DMS153 treated with DMSO at 0.1 percent for 48 hours (cell line): ENCODE data around the gene CDKN1C.
"Not testable (repeated sequence)": the region's sequence is repeated elsewhere in the genome, so short reads cannot be mapped to it uniquely, and the experiment has no call there.

Source experiments
- DNase-seq: peaks from one replicate; lab custom pipeline; 2025; ENCODE audit not compliant: unreplicated experiment; lab: John Stamatoyannopoulos, UW

The CDKN1C gene

GRCh38 chr11:2909133-2909902 lies 23.7 kb upstream of the CDKN1C start:
- no peak for DNase-seq

- no peak for DNase-seq
Measured at GRCh38 chr11:2908130-2908529, 22.6 kb upstream of the CDKN1C start.

- not testable (repeated sequence) for DNase-seq
Measured at GRCh38 chr11:2905299-2905698, 19.7 kb upstream of the CDKN1C start.

- no peak for DNase-seq
Measured at GRCh38 chr11:2904153-2905052, 18.8 kb upstream of the CDKN1C start.

DNA sequence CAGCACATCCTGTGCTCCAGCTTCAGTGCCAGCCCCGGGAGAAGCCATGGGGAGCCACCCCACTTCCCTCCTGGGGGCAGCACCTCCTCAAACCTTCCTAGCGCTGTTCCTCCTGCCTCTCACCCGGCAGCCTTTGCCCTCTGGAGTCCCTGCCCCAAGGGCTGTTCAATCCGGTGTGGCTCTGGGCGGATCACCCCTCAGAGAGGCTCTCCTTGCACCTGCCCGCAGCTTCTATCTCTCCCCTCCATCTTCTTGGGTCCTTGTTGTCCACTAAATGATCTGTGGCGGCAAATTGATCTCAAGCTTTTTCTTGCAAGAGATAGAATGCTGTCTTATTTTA lies 18.1 kb upstream of the CDKN1C start:
- no peak for DNase-seq

DNA sequence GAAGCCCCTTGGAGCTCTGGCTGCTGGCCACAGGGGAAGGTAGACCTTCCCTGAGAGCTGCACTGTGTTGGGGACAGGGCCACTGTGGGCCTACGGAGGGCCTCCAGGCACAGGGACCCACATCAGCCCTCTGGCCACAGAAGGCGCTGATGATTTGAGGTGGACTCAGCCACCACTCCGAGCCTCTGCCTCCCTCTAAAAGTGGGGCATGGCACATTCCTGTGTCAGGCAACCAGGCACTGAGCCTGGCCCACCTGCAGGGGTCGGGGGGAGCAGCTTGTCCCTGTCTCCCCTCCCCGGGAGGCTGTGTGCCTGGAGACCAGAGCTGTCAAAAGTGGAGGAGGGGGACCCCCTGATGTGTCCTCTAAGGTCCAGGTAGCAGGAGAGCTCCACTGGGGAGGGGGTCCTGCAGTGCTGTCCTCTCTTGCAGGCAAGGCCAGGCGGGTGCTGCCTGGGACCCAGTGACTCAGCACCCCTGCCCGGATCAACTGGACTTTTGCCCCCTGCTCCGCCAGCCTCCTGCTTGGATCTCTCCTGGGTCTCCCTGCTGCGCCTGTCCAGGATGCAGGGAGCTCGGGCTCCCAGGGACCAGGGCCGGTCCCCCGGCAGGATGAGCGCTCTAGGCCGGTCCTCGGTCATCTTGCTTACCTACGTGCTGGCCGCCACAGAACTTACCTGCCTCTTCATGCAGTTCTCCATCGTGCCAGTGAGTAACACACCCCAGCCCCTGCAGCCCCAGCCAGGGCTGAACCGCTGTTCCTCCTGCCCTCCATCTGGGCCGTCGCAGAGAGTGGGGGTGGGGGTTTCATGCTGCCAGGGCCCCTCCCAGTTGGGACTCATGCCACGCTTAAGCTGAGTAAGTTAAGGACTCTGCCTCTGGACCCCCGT lies 17.5 kb upstream of the CDKN1C start:
- DNase-seq = no peak

DNA sequence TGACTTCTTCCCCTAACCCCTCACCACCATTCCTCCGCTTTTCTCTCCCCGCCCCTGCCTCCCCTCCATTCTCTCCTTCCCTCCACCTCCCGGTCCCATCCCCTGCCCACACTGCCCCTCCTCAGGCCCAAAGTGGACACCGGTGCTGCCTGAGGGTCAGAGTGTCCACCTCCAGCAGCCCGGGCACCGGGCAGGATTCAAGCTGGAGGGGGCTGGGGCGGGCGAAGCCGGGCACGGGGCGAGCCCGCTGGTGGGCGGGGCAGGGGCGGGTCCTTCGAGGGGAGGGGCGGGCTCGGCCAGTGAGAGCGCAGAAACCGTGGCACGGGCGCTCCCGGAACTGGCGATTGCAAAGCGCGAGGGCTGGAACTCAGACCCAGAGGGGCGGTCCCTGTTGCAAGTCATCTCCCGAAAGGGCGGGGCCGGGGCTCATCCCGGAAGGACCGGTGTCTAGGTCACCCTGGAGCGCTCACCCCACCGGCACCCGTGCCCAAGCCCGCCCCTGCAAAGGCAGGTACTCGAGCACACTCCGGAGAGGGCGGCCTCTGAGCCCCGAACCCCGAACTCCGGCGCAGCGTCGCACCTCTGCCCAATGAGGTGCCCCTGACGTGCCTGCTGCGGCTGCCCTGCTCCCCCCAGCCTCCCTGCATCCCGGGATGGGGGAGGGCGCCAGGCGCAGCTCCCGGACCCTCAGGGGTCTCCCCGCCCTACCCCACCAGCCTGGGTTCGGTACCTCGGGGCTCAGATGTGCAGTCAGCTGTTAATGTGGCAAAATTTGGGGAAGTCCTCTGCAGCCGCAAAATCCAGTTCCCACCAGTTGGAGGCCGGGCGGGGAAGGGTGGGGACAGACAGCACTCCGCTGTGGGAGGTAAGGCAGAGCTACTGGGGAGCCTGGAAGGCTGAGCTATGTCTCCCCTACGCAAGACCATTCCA lies 16.5 kb upstream of the CDKN1C start:
- peak; percentile 91 for DNase-seq

DNA sequence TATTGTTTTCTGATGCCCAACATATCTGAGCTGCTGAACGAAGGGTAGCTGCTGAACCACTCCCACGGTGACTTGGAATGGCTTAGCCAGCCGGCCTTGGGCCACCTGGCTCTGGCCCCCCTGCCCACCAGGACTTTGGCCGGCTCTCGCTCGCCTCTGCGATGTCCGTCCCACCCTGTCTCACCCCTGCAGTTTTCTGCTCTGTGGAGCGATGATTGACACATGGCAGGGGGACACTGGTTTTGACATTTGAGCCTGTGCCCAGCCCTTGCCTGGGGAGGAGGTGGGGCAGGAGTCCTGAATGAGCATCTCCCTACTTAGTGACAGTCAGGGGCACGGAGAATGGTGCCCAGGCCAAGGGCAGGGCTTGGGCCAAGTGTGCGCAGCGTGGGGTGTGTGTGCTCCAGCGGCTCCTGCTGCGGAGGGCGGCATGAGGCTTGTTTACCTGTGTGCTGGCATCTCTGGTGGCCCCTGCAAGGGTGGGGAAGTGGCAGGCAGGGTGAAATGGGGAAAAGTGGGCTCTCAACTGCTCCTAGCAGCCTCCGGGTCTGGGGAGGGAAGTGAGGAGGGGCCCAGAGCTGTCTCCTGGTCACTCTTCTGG lies 15.7 kb upstream of the CDKN1C start:
- DNase-seq = no peak

- DNase-seq = no peak
Measured at GRCh38 chr11:2899080-2899783, 13.7 kb upstream of the CDKN1C start.

DNA sequence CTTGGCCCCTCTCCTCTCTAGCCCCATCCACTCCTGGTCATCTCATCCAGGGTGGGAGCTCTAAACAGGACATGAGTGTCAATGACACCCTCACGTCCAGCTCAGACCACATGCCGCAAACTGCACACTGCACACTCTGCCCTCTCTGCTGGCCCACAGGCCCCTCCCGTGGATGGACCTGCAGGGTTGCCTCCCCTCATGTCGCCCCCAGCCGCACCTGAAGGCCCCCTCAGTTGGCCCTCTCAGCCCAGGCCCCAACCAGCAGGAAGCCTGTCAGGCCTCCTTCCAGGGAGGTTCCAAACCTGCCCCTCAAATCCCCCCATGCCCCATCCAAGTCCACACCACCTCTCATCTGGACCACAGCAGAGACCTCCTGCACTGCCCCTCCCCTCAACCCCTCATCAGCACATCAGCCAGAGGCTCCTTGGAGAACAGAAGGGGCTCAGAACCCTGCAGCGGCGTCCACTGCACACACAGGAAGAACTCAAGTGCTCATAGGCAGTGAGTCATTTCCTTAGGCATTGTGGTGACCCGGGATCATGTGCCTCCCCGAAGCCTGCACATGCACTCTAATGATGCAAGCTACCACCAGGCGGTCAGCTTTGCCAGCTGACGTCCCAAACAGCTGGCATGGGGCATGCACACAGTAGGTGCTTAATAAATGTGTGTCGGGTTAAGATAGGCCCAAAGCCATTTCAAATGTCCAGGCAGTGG lies 12.9 kb upstream of the CDKN1C start:
- peak; percentile 47 for DNase-seq

DNA sequence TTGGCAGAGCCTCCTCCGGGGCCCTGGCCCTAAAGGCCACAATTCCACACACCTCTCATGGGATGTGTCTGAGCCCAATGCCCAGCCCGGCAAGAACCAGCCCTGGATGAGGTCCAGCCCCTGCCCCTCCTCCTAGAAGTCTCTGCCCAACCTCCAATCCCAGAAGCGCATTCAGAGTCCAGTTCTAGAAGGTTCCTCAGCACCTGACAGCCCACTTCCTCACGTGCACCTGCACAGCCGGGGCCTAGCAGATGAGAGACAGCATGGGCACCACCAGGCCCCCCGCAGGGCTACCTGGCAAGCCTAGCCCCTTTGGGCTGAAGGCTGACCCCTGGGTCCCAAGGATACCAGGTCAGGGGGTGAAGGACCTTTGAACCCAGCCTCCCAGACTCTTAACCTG lies 11.5 kb upstream of the CDKN1C start:
- DNase-seq = no peak

- DNase-seq = no peak
Measured at GRCh38 chr11:2896047-2896446, 10.5 kb upstream of the CDKN1C start.

GRCh38 chr11:2893935-2894334 lies 8.4 kb upstream of the CDKN1C start:
- DNase-seq = no peak

DNA sequence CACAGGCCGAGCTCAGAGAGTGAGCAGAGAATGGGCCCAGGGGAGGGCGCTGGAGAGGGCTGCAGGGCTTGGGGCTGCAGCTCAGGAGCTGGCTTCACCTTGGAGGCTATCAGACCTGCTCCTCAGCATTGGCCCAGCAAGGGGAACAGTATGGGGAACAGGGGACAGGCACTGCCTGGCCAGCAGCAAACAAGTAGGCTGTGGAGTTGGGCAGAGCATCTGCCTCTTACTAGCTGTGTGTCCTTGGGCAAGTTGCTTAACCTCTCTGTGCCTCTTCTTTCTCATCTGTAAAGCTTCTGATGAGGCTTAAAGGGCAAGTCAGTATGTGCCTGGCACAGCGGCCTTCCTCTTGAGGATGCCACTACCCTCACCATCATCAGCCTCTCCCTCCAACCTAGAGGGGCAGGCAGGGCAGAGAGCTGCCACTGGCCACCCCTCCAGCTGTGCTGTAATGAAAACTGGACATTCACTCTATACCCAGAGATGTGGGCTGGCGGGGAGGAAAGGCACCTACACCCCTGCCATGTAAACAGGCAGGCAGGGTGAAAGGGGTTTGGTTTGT lies 7.5 kb upstream of the CDKN1C start:
- no peak for DNase-seq

- peak; percentile 71 for DNase-seq
Measured at GRCh38 chr11:2892215-2892966, 6.8 kb upstream of the CDKN1C start.

- DNase-seq = peak; percentile 58
Measured at GRCh38 chr11:2891326-2892214, 6.0 kb upstream of the CDKN1C start.
